Gastroesophageal sphincter (tissue), 3 donors: Measurements from ENCODE around the gene TNFRSF12A.

ENCODE experiments used
- EP300 ChIP-seq: sonication (generic); formaldehyde crosslinking; IDR thresholded peaks from one replicate; pipeline ENCODE4 v1.6.1; 2017; ENCODE audit warnings: antibody characterized with exemption, mild to moderate bottlenecking
- POLR2A ChIP-seq, 2 donors: fragments of 450-650 bp; IDR thresholded peaks; one replicate each; pipeline ENCODE4 v1.6.1; 2017; ENCODE audit warnings: antibody characterized with exemption in 2 of 2, mild to moderate bottlenecking in 2 of 2, moderate library complexity in 1 of 2
- POLR2AphosphoS5 ChIP-seq: sonication (generic); formaldehyde crosslinking; IDR thresholded peaks from one replicate; pipeline ENCODE4 v1.6.1; 2017; ENCODE audit warnings: antibody characterized with exemption
- TF ChIP-seq, protein P1 (sequence below), 4 experiments: fragments of 200-600 bp in 2 of 4; fragments of 450-650 bp in 2 of 4; sonication (generic) in 1 of 4; IDR thresholded peaks; one replicate each; pipeline ENCODE4 v1.5.1; 2017 to 2019; ENCODE audit warnings: antibody characterized with exemption in 4 of 4, mild to moderate bottlenecking in 2 of 4, moderate library complexity in 2 of 4

DNA sequence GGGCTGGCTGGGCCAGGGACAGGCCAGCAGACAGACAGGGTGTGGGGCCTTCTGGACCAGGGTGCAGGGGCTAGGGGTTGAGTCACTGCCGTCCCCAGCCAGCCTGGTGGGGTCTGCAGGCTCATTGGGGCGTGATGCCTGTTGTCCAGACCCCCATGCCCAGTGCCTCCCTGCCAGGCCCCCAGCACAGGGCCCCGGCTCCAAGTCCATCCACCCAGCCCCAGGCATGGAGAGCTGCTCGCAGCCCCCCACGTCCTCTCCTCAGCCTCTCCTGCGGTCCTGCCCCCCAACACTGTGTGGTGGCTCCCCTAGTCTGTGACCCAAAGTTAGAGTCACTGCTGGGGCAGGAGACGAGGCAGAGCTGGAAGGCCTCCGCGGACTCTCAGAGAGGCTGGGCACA is 32.9 kb upstream of the TNFRSF12A start:
- TF ChIP-seq POLR2A (IDR thresholded peaks at IDR 0.05) (no peak), EP300 (no peak), POLR2AphosphoS5 (no peak)
- TF ChIP-seq, protein P1, sequence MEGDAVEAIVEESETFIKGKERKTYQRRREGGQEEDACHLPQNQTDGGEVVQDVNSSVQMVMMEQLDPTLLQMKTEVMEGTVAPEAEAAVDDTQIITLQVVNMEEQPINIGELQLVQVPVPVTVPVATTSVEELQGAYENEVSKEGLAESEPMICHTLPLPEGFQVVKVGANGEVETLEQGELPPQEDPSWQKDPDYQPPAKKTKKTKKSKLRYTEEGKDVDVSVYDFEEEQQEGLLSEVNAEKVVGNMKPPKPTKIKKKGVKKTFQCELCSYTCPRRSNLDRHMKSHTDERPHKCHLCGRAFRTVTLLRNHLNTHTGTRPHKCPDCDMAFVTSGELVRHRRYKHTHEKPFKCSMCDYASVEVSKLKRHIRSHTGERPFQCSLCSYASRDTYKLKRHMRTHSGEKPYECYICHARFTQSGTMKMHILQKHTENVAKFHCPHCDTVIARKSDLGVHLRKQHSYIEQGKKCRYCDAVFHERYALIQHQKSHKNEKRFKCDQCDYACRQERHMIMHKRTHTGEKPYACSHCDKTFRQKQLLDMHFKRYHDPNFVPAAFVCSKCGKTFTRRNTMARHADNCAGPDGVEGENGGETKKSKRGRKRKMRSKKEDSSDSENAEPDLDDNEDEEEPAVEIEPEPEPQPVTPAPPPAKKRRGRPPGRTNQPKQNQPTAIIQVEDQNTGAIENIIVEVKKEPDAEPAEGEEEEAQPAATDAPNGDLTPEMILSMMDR (IDR thresholded peaks at IDR 0.05), result no peak
